ENCODE measurements around the gene CRACR2A. TPM values are rescaled to one million over a fixed set of nuclear protein-coding genes. Genes with fewer than 3 reads are reported as not detected.

The CRACR2A gene
- total and polyA plus RNA-seq, 3 experiments from 2014 or later = 23.3 to 27.9 (median 27.3) TPM

GRCh38 chr12:3789838-3790237 is 36.9 kb upstream of the CRACR2A start:
- Mint-ChIP-seq H3K4me1 (no peaks in the 10 kb centered on the region), H3K36me3 (peaks cover 15 to 35% (median 30%) of the 10 kb centered on the region in 3 donors), H3K4me3 (no peak overlapping the region), H3K27ac (no peak overlapping the region), H3K27me3 (peaks cover 0 to 3% of the 10 kb centered on the region in 2 donors), H3K9me3 (peaks cover 0 to 5% (median 2%) of the 10 kb centered on the region in 5 donors)
- Histone ChIP-seq H3K27me3 (ENCODE audit: insufficient read depth, low read length, poor library complexity, severe bottlenecking) (no peaks in the 10 kb centered on the region), H3K36me3 (ENCODE audit: insufficient read depth, low read length) (no peaks in the 10 kb centered on the region), H3K9me3 (ENCODE audit: low read length) (no peaks in the 10 kb centered on the region), H3K4me1 (ENCODE audit: insufficient read depth, low read length) (no peaks in the 10 kb centered on the region), H3K4me3 (ENCODE audit: low read length) (no peak overlapping the region), H3K27ac (ENCODE audit: low read depth, low read length) (no peak overlapping the region)
- DNase-seq = no peak
- POLR2A ChIA-PET = no interaction called here
- CTCF ChIA-PET = interaction anchor here (1.2 kb wide), 1 partner anchor 489 kb away, joined by 4 read pairs; no protein-coding TSS in a partner anchor

- no peaks in the 10 kb centered on the region for H3K9me3 ChIP-seq (ENCODE audit: low read length)
- H3K4me1 Mint-ChIP-seq = peaks cover 3 to 4% (median 4%) of the 10 kb centered on the region in 3 donors
- no peaks in the 10 kb centered on the region for H3K27me3 ChIP-seq (ENCODE audit: insufficient read depth, low read length, poor library complexity, severe bottlenecking)
- ChIA-PET CTCF (interaction anchor here (0.7 to 2.3 kb wide), 11 partner anchors 23 to 477 kb away, joined by 3 to 23 read pairs (median 3); partner anchors contain the start of gene CRACR2A), POLR2A (no interaction called here)
- no peaks in the 10 kb centered on the region for H3K36me3 Mint-ChIP-seq
- H3K4me1 ChIP-seq (ENCODE audit: insufficient read depth, low read length) = no peaks in the 10 kb centered on the region
- H3K27me3 Mint-ChIP-seq = peaks cover 0 to 2% of the 10 kb centered on the region in 2 donors
- H3K36me3 ChIP-seq (ENCODE audit: insufficient read depth, low read length) = no peaks in the 10 kb centered on the region
- H3K9me3 Mint-ChIP-seq = no peaks in the 10 kb centered on the region
- no peak overlapping the region for H3K27ac Mint-ChIP-seq
- no peak overlapping the region for H3K4me3 ChIP-seq (ENCODE audit: low read length)
- DNase-seq = peak in 2 of 5 donors; percentile 17 to 30
- no peak overlapping the region for H3K4me3 Mint-ChIP-seq
- H3K27ac ChIP-seq (ENCODE audit: low read depth, low read length) = no peak overlapping the region
Observed at GRCh38 chr12:3777206-3777809, 24.4 kb upstream of the CRACR2A start.

GRCh38 chr12:3775385-3776035 is 22.6 kb upstream of the CRACR2A start:
- H3K27ac Mint-ChIP-seq = no peak overlapping the region
- CTCF ChIA-PET = interaction anchor here (0.5 to 2.3 kb wide), 2 partner anchors 118 to 475 kb away, joined by 3 to 23 read pairs; no protein-coding TSS in a partner anchor
- no peak overlapping the region for H3K4me3 Mint-ChIP-seq

GRCh38 chr12:3772380-3772779 is 19.5 kb upstream of the CRACR2A start:
- Histone ChIP-seq H3K36me3 (ENCODE audit: insufficient read depth, low read length) (no peaks in the 10 kb centered on the region), H3K27ac (ENCODE audit: low read depth, low read length) (no peak overlapping the region), H3K4me1 (ENCODE audit: insufficient read depth, low read length) (no peaks in the 10 kb centered on the region), H3K9me3 (ENCODE audit: low read length) (no peaks in the 10 kb centered on the region), H3K4me3 (ENCODE audit: low read length) (no peak overlapping the region), H3K27me3 (ENCODE audit: insufficient read depth, low read length, poor library complexity, severe bottlenecking) (no peaks in the 10 kb centered on the region)
- Mint-ChIP-seq H3K9me3 (no peaks in the 10 kb centered on the region), H3K27ac (peak overlapping the region in 1 of 8 donors; percentile 14), H3K4me1 (peaks cover 8 to 10% (median 8%) of the 10 kb centered on the region in 3 donors), H3K36me3 (peaks cover 0 to 2% (median 0%) of the 10 kb centered on the region in 3 donors), H3K4me3 (no peak overlapping the region), H3K27me3 (peaks cover 0 to 2% of the 10 kb centered on the region in 2 donors)
- DNase-seq = no peak
- POLR2A ChIA-PET = no interaction called here
- CTCF ChIA-PET = interaction anchor here (1.0 to 1.7 kb wide), 2 partner anchors 31 to 472 kb away, joined by 3 to 5 read pairs; no protein-coding TSS in a partner anchor

More at GRCh38 chr12:3775385-3776035, 22.6 kb upstream of the CRACR2A start:
- Histone ChIP-seq H3K4me3 (ENCODE audit: low read length) (no peak overlapping the region), H3K27ac (ENCODE audit: low read depth, low read length) (no peak overlapping the region), H3K27me3 (ENCODE audit: insufficient read depth, low read length, poor library complexity, severe bottlenecking) (no peaks in the 10 kb centered on the region), H3K4me1 (ENCODE audit: insufficient read depth, low read length) (no peaks in the 10 kb centered on the region), H3K9me3 (ENCODE audit: low read length) (no peaks in the 10 kb centered on the region), H3K36me3 (ENCODE audit: insufficient read depth, low read length) (no peaks in the 10 kb centered on the region)
- Mint-ChIP-seq H3K27me3 (peaks cover 0 to 2% of the 10 kb centered on the region in 2 donors), H3K36me3 (no peaks in the 10 kb centered on the region), H3K9me3 (no peaks in the 10 kb centered on the region), H3K4me1 (peaks cover 8 to 10% (median 8%) of the 10 kb centered on the region in 3 donors)
- DNase-seq = no peak
- POLR2A ChIA-PET = no interaction called here

- no peak for DNase-seq
- Histone ChIP-seq H3K4me1 (ENCODE audit: insufficient read depth, low read length) (no peaks in the 10 kb centered on the region), H3K27ac (ENCODE audit: low read depth, low read length) (no peak overlapping the region), H3K27me3 (ENCODE audit: insufficient read depth, low read length, poor library complexity, severe bottlenecking) (no peaks in the 10 kb centered on the region), H3K4me3 (ENCODE audit: low read length) (no peak overlapping the region), H3K36me3 (ENCODE audit: insufficient read depth, low read length) (no peaks in the 10 kb centered on the region), H3K9me3 (ENCODE audit: low read length) (no peaks in the 10 kb centered on the region)
- Mint-ChIP-seq H3K9me3 (no peaks in the 10 kb centered on the region), H3K36me3 (peaks cover 0 to 2% (median 0%) of the 10 kb centered on the region in 3 donors), H3K4me1 (peaks cover 8 to 10% (median 8%) of the 10 kb centered on the region in 3 donors), H3K4me3 (no peak overlapping the region), H3K27me3 (peaks cover 0 to 2% of the 10 kb centered on the region in 2 donors), H3K27ac (peak overlapping the region in 2 of 8 donors; percentile 43 to 59)
- POLR2A ChIA-PET = no interaction called here
- CTCF ChIA-PET = interaction anchor here (1.0 to 1.7 kb wide), 3 partner anchors 32 to 471 kb away, joined by 3 to 5 read pairs (median 3); no protein-coding TSS in a partner anchor
Observed at GRCh38 chr12:3771853-3772252, 18.9 kb upstream of the CRACR2A start.

- Mint-ChIP-seq H3K4me1 (peaks cover 8 to 10% (median 8%) of the 10 kb centered on the region in 3 donors), H3K27me3 (peaks cover 0 to 2% of the 10 kb centered on the region in 2 donors), H3K9me3 (no peaks in the 10 kb centered on the region), H3K27ac (peak overlapping the region in 1 of 8 donors; percentile 26), H3K4me3 (no peak overlapping the region), H3K36me3 (peaks cover 0 to 2% (median 0%) of the 10 kb centered on the region in 3 donors)
- H3K36me3 ChIP-seq (ENCODE audit: insufficient read depth, low read length) = no peaks in the 10 kb centered on the region
- H3K27me3 ChIP-seq (ENCODE audit: insufficient read depth, low read length, poor library complexity, severe bottlenecking) = no peaks in the 10 kb centered on the region
- H3K27ac ChIP-seq (ENCODE audit: low read depth, low read length) = no peak overlapping the region
- POLR2A ChIA-PET = no interaction called here
- no peaks in the 10 kb centered on the region for H3K9me3 ChIP-seq (ENCODE audit: low read length)
- no peak for DNase-seq
- H3K4me1 ChIP-seq (ENCODE audit: insufficient read depth, low read length) = no peaks in the 10 kb centered on the region
- no peak overlapping the region for H3K4me3 ChIP-seq (ENCODE audit: low read length)
- CTCF ChIA-PET = interaction anchor here (1.2 kb wide), 1 partner anchor 471 kb away, joined by 3 read pairs; no protein-coding TSS in a partner anchor
Observed at GRCh38 chr12:3770891-3771290, 18.0 kb upstream of the CRACR2A start.

- Mint-ChIP-seq H3K36me3 (peaks cover 0 to 3% (median 0%) of the 10 kb centered on the region in 3 donors), H3K27me3 (peaks cover 0 to 5% of the 10 kb centered on the region in 2 donors), H3K4me3 (no peak overlapping the region), H3K27ac (no peak overlapping the region), H3K9me3 (no peaks in the 10 kb centered on the region), H3K4me1 (peaks cover 8 to 10% (median 8%) of the 10 kb centered on the region in 3 donors)
- DNase-seq = no peak
- Histone ChIP-seq H3K36me3 (ENCODE audit: insufficient read depth, low read length) (no peaks in the 10 kb centered on the region), H3K27ac (ENCODE audit: low read depth, low read length) (no peak overlapping the region), H3K4me3 (ENCODE audit: low read length) (no peak overlapping the region), H3K27me3 (ENCODE audit: insufficient read depth, low read length, poor library complexity, severe bottlenecking) (no peaks in the 10 kb centered on the region), H3K9me3 (ENCODE audit: low read length) (no peaks in the 10 kb centered on the region), H3K4me1 (ENCODE audit: insufficient read depth, low read length) (no peaks in the 10 kb centered on the region)
- CTCF ChIA-PET = no interaction called here
- POLR2A ChIA-PET = no interaction called here
Observed at GRCh38 chr12:3768911-3769447, 16.1 kb upstream of the CRACR2A start.
